CD14-positive monocyte (primary cell): ENCODE data around the gene CENPM. TPM values are rescaled to one million over a fixed set of nuclear protein-coding genes. Genes with fewer than 3 reads are reported as not detected.

Source experiments
- DNase-seq, 3 donors: peaks; one replicate each; pipeline ENCODE4 v3.0.0-alpha.2; 2011 to 2022
- H2AFZ ChIP-seq: 2 replicates; pipeline ENCODE4 v1.6.0; 2012; ENCODE audit warnings: mild to moderate bottlenecking, low read depth, low read length, inconsistent platforms; ENCODE audit not compliant: insufficient read depth, poor library complexity, severe bottlenecking
- H3K27ac ChIP-seq, 2 donors: 1 replicate in 1 of 2; 2 replicates in 1 of 2; pipeline ENCODE4 v1.5.1; 2012 to 2013; ENCODE audit warnings: low read length in 2 of 2, control low read depth in 1 of 2, inconsistent platforms in 1 of 2, low read depth in 1 of 2, mild to moderate bottlenecking in 1 of 2
- H3K27me3 ChIP-seq, 2 donors: one replicate each; pipeline versions ENCODE4 v1.6.0 to v1.6.1; 2011 to 2013; ENCODE audit warnings: low read length in 2 of 2; ENCODE audit not compliant: control insufficient read depth in 2 of 2, insufficient read depth in 2 of 2
- H3K36me3 ChIP-seq, 2 donors: replicated peaks in 1 of 2; 1 replicate in 1 of 2; 2 replicates in 1 of 2; pipeline versions ENCODE4 v1.5.1 to v1.6.1; 2012 to 2013; ENCODE audit warnings: low read length in 2 of 2, control low read depth in 1 of 2, inconsistent platforms in 1 of 2, mild to moderate bottlenecking in 1 of 2; ENCODE audit not compliant: insufficient read depth in 2 of 2, control insufficient read depth in 1 of 2
- H3K4me1 ChIP-seq, 2 donors: 1 replicate in 1 of 2; 2 replicates in 1 of 2; pipeline versions ENCODE4 v1.5.1 to v1.6.1; 2012 to 2013; ENCODE audit warnings: low read length in 2 of 2, control low read depth in 1 of 2, inconsistent platforms in 1 of 2, mild to moderate bottlenecking in 1 of 2, moderate library complexity in 1 of 2; ENCODE audit not compliant: insufficient read depth in 2 of 2, control insufficient read depth in 1 of 2
- H3K4me2 ChIP-seq: replicated peaks from 2 replicates; pipeline ENCODE3; 2012; ENCODE audit warnings: low read length, moderate library complexity, mild to moderate bottlenecking; ENCODE audit not compliant: poor library complexity, severe bottlenecking; ENCODE audit errors: extremely low read depth
- H3K4me3 ChIP-seq, 3 experiments: fragments of 200-600 bp in 1 of 3; sonication (generic) in 1 of 3; replicated peaks in 1 of 3; 1 replicate in 2 of 3; 2 replicates in 1 of 3; pipeline ENCODE4 v1.5.1; 2011 to 2013; ENCODE audit warnings: low read length in 3 of 3, mild to moderate bottlenecking in 3 of 3, control low read depth in 2 of 3, low read depth in 2 of 3, inconsistent platforms in 1 of 3, moderate library complexity in 1 of 3
- H3K79me2 ChIP-seq: 2 replicates; pipeline ENCODE4 v1.6.0; 2012; ENCODE audit warnings: mild to moderate bottlenecking, control low read depth, inconsistent platforms, low read length, moderate library complexity; ENCODE audit not compliant: insufficient read depth
- H3K9ac ChIP-seq: 2 replicates; pipeline ENCODE4 v1.6.0; 2017; ENCODE audit warnings: low read length, mild to moderate bottlenecking; ENCODE audit not compliant: insufficient read depth, poor library complexity, severe bottlenecking
- H3K9me3 ChIP-seq, 2 donors: replicated peaks in 1 of 2; 1 replicate in 1 of 2; 2 replicates in 1 of 2; pipeline versions ENCODE4 v1.5.1 to v1.6.1; 2012 to 2013; ENCODE audit warnings: low read length in 2 of 2, control low read depth in 1 of 2; ENCODE audit not compliant: control insufficient read depth in 1 of 2, insufficient read depth in 1 of 2
- H4K20me1 ChIP-seq: 2 replicates; pipeline ENCODE4 v1.6.0; 2012; ENCODE audit warnings: mild to moderate bottlenecking, low read length, control low read depth, moderate library complexity; ENCODE audit not compliant: insufficient read depth
- H3K27ac Mint-ChIP-seq, 7 donors: one replicate each; pipeline ENCODE4 v1.8.0; 2020; ENCODE audit warnings: mild to moderate bottlenecking in 7 of 7, mixed read lengths in 7 of 7, moderate library complexity in 6 of 7, inconsistent platforms in 2 of 7
- H3K27me3 Mint-ChIP-seq, 3 donors: one replicate each; pipeline ENCODE4 v1.8.0; 2021 to 2022; ENCODE audit warnings: low read depth in 3 of 3, mild to moderate bottlenecking in 3 of 3, mixed read lengths in 3 of 3, moderate library complexity in 3 of 3, inconsistent platforms in 1 of 3
- H3K36me3 Mint-ChIP-seq, 2 donors: one replicate each; pipeline ENCODE4 v1.8.0; 2020; ENCODE audit warnings: mixed read lengths in 2 of 2, inconsistent platforms in 1 of 2, mild to moderate bottlenecking in 1 of 2
- H3K4me1 Mint-ChIP-seq: one replicate; pipeline ENCODE4 v1.8.0; 2020; ENCODE audit warnings: mild to moderate bottlenecking, mixed read lengths
- H3K4me3 Mint-ChIP-seq, 2 donors: one replicate each; pipeline ENCODE4 v1.8.0; 2020; ENCODE audit warnings: mild to moderate bottlenecking in 2 of 2, mixed read lengths in 2 of 2, moderate library complexity in 1 of 2
- H3K9me3 Mint-ChIP-seq, 7 donors: one replicate each; pipeline ENCODE4 v1.8.0; 2020 to 2022; ENCODE audit warnings: mixed read lengths in 7 of 7, mild to moderate bottlenecking in 6 of 7, moderate library complexity in 6 of 7, inconsistent platforms in 2 of 7
- WGBS: methylation state at CpG from one replicate; pipeline ENCODE4 v1.1.5; 2013; ENCODE audit warnings: missing lambda C conversion rate; ENCODE audit not compliant: insufficient coverage; 5-methylcytosine and 5-hydroxymethylcytosine counted together
- intact Hi-C, 2 donors: fragments of 100-400 bp; cut with micrococcal nuclease; formaldehyde crosslinking; loops; one replicate each; pipeline versions ENCODE4 v1.15.0 to v1.15.1; 2023
- polyA plus RNA-seq, 3 donors: library from polyadenylated mRNA; depleted of rRNA in 1 of 3; unstranded in 2 of 3; stranded (reverse) in 1 of 3; fragments of 300-500 nt in 2 of 3; fragments of >200 nt in 1 of 3; fragmentation: Illumina TruSeq in 2 of 3; gene quantifications; 1 replicate in 2 of 3; 2 replicates in 1 of 3; pipeline ENCODE4 v1.2.3, GENCODE V29; 2012 to 2021
- TF ChIP-seq, protein P1 (sequence below): fragments of 200-600 bp; IDR thresholded peaks from one replicate; pipeline ENCODE4 v1.8.0; 2022; ENCODE audit warnings: antibody characterized with exemption, mild to moderate bottlenecking

The CENPM gene
- polyA plus RNA-seq, 3 donors = 0.20 TPM; not detected in 2

DNA sequence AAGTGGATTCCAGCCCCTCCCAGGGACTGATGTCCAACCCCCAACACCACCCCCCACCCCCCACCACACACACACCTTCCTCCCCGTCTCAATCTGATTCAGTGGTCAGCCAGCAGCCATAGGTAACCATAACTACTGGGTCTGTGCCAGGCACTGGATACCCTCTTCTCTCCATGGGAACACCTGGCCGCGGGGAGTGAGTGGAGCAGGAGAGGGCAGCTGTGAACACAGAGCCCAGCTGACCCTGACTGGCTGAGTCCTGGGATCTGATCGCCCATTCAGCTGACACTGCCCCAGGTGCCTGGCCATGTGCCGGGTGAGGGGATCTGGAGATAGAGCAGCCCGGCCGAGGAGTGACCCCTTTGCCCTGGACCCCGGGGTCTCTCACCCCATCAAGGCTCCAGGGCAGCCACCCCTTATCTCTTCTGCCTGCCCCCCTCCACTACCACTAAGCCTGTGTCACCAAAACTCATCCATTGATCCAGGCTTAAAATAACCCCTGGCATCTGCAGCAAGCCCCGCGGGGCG is 29.5 kb downstream of the CENPM start:
- H3K4me2 ChIP-seq = peak overlapping the region; percentile 45
- peaks cover 7% of the 10 kb centered on the region for H4K20me1 ChIP-seq
- H3K27ac ChIP-seq = no peak overlapping the region
- no peak for DNase-seq
- H3K27me3 ChIP-seq = peaks cover 26 to 45% of the 10 kb centered on the region in 2 donors
- Mint-ChIP-seq H3K9me3 (peaks cover 0 to 13% (median 9%) of the 10 kb centered on the region in 7 donors), H3K4me3 (peak overlapping the region in 1 of 2 donors; percentile 62), H3K36me3 (peaks cover 3 to 7% of the 10 kb centered on the region in 2 donors), H3K27ac (no peak overlapping the region), H3K27me3 (peaks cover 37 to 51% (median 46%) of the 10 kb centered on the region in 3 donors), H3K4me1 (peaks cover 49% of the 10 kb centered on the region)
- intact Hi-C loops = no loop called here
- no peak overlapping the region for H3K4me3 ChIP-seq
- no peaks in the 10 kb centered on the region for H3K79me2 ChIP-seq
- 89% methylated on average over 10 of the region's 11 CpGs for WGBS
- peaks cover 42 to 60% of the 10 kb centered on the region in 2 donors for H3K4me1 ChIP-seq
- H2AFZ ChIP-seq = no peak overlapping the region
- H3K9me3 ChIP-seq = peaks cover 0 to 24% of the 10 kb centered on the region in 2 donors
- H3K9ac ChIP-seq = no peak overlapping the region
- TF ChIP-seq, protein P1, sequence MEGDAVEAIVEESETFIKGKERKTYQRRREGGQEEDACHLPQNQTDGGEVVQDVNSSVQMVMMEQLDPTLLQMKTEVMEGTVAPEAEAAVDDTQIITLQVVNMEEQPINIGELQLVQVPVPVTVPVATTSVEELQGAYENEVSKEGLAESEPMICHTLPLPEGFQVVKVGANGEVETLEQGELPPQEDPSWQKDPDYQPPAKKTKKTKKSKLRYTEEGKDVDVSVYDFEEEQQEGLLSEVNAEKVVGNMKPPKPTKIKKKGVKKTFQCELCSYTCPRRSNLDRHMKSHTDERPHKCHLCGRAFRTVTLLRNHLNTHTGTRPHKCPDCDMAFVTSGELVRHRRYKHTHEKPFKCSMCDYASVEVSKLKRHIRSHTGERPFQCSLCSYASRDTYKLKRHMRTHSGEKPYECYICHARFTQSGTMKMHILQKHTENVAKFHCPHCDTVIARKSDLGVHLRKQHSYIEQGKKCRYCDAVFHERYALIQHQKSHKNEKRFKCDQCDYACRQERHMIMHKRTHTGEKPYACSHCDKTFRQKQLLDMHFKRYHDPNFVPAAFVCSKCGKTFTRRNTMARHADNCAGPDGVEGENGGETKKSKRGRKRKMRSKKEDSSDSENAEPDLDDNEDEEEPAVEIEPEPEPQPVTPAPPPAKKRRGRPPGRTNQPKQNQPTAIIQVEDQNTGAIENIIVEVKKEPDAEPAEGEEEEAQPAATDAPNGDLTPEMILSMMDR = no peak
- H3K36me3 ChIP-seq = no peaks in the 10 kb centered on the region

DNA sequence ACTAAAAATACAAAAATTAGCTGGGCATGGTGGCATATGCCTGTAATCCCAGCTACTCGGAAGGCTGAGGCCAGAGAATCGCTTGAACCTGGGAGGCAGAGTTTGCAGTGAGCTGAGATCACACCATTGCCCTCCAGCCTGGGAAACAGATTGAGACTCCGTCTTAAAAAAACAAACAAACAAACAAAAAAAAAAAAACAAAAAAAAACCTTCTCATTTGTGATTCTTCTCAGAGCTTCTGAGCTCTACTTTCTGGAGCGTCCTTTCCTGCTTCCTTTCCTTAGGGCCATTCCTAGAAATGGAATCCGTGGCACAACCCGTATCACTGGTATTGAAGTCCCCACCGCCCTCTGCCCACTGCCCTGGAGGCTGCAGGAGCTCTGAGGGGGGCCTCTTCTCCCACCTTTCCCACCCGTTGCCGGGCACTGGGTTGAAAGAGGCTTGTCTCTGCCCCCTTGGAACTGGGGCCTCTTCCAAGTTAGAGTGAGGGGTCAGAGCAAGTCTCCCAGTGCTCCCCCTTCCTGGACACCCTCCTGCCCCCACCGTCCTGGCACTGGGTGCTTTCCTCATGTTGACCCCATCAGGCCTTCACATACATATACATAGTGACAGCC is 30.1 kb downstream of the CENPM start:
- 80% methylated on average over 7 of the region's 10 CpGs for WGBS
- H3K9me3 ChIP-seq = peaks cover 0 to 30% of the 10 kb centered on the region in 2 donors
- no peak for DNase-seq
- no peak overlapping the region for H3K4me3 ChIP-seq
- peaks cover 7% of the 10 kb centered on the region for H4K20me1 ChIP-seq
- no peaks in the 10 kb centered on the region for H3K79me2 ChIP-seq
- intact Hi-C loops = no loop called here
- peaks cover 0 to 18% (median 10%) of the 10 kb centered on the region in 7 donors for H3K9me3 Mint-ChIP-seq
- H3K4me3 Mint-ChIP-seq = peak overlapping the region in 1 of 2 donors; percentile 62
- H3K27me3 Mint-ChIP-seq = peaks cover 43 to 57% (median 52%) of the 10 kb centered on the region in 3 donors
- H3K36me3 Mint-ChIP-seq = peaks cover 4 to 7% of the 10 kb centered on the region in 2 donors
- no peak overlapping the region for H3K4me2 ChIP-seq
- TF ChIP-seq, protein P1 = no peak
- H3K4me1 ChIP-seq = peaks cover 42 to 59% of the 10 kb centered on the region in 2 donors
- no peak overlapping the region for H2AFZ ChIP-seq
- H3K4me1 Mint-ChIP-seq = peaks cover 46% of the 10 kb centered on the region
- no peak overlapping the region for H3K9ac ChIP-seq
- H3K27ac ChIP-seq = no peak overlapping the region
- H3K27me3 ChIP-seq = peaks cover 32 to 51% of the 10 kb centered on the region in 2 donors
- peak overlapping the region in 1 of 7 donors; percentile 20 for H3K27ac Mint-ChIP-seq
- H3K36me3 ChIP-seq = no peaks in the 10 kb centered on the region
